CD4-positive, alpha-beta T cell (primary cell): ENCODE measurements around the gene NFYB. TPM values are rescaled to one million over a fixed set of nuclear protein-coding genes. Genes with fewer than 3 reads are reported as not detected.
A peak's percentile ranks its signal among the peaks of the same experiment; 100 is the strongest.

Source experiments
- ATAC-seq: fragments of 200-7000 bp; cut with Tn5 transposase; one replicate; pipeline ENCODE4 v1.10.0; 2022; ENCODE audit warnings: mild to moderate bottlenecking; ENCODE audit not compliant: poor library complexity
- CTCF ChIA-PET: fragments of 350-600 bp; sonication (Branson Sonifier 250); formaldehyde crosslinking; loops from one replicate; lab custom pipeline; 2021; ENCODE audit warnings: antibody characterized with exemption, inconsistent platforms; lab: Charles Lee
- POLR2A ChIA-PET: fragments of 350-600 bp; sonication (Branson Sonifier 250); formaldehyde crosslinking; loops from one replicate; lab custom pipeline; 2021; ENCODE audit warnings: antibody characterized with exemption, inconsistent platforms; lab: Charles Lee
- DNase-seq, 14 experiments: peaks; one replicate each; pipeline ENCODE4 v3.0.0-alpha.2; 2013 to 2020; ENCODE audit warnings: mixed read lengths in 2 of 14
- H3K27ac ChIP-seq, 2 donors: one replicate each; pipeline versions ENCODE4 v1.5.1 to v1.7.0; 2013; ENCODE audit warnings: low read length in 2 of 2, low read depth in 1 of 2, mild to moderate bottlenecking in 1 of 2
- H3K27me3 ChIP-seq, 2 experiments: 1 replicate in 1 of 2; 2 replicates in 1 of 2; pipeline versions ENCODE4 v1.6.1 to v1.7.0; 2013; ENCODE audit warnings: low read length in 2 of 2, control low read depth in 1 of 2, mild to moderate bottlenecking in 1 of 2, moderate library complexity in 1 of 2; ENCODE audit not compliant: insufficient read depth in 2 of 2, control insufficient read depth in 1 of 2
- H3K36me3 ChIP-seq: one replicate; pipeline ENCODE4 v1.6.1; 2013; ENCODE audit warnings: low read length, control low read depth; ENCODE audit not compliant: insufficient read depth
- H3K4me1 ChIP-seq: one replicate; pipeline ENCODE4 v1.6.1; 2013; ENCODE audit warnings: low read length, control low read depth; ENCODE audit not compliant: insufficient read depth
- H3K4me3 ChIP-seq: one replicate; pipeline ENCODE4 v1.5.1; 2013; ENCODE audit warnings: mild to moderate bottlenecking, low read length, moderate library complexity
- H3K9me3 ChIP-seq, 2 experiments: 1 replicate in 1 of 2; 2 replicates in 1 of 2; pipeline versions ENCODE4 v1.6.1 to v1.7.0; 2013; ENCODE audit warnings: low read length in 2 of 2, mild to moderate bottlenecking in 2 of 2, control low read depth in 1 of 2, moderate library complexity in 1 of 2; ENCODE audit not compliant: control insufficient read depth in 1 of 2, insufficient read depth in 1 of 2
- H3K27ac Mint-ChIP-seq: one replicate; pipeline ENCODE4 v1.8.0; 2020; ENCODE audit warnings: mixed read lengths
- H3K27me3 Mint-ChIP-seq: one replicate; pipeline ENCODE4 v1.8.0; 2021; ENCODE audit warnings: mixed read lengths
- H3K36me3 Mint-ChIP-seq: one replicate; pipeline ENCODE4 v1.8.0; 2021; ENCODE audit warnings: low read depth, mixed read lengths
- H3K4me1 Mint-ChIP-seq: one replicate; pipeline ENCODE4 v1.8.0; 2021; ENCODE audit warnings: low read depth, mixed read lengths
- H3K4me3 Mint-ChIP-seq: one replicate; pipeline ENCODE4 v1.8.0; 2020; ENCODE audit warnings: mild to moderate bottlenecking, mixed read lengths
- H3K9me3 Mint-ChIP-seq: one replicate; pipeline ENCODE4 v1.8.0; 2020; ENCODE audit warnings: mixed read lengths
- intact Hi-C, 2 experiments: fragments of 100-400 bp; cut with DNase I in 1 of 2; cut with micrococcal nuclease in 1 of 2; formaldehyde crosslinking; loops; one replicate each; pipeline versions ENCODE4 v1.15.1 to v1.9.0; 2023 to 2025; cut with DNase I, micrococcal nuclease
- total RNA-seq, 174 experiments: library from RNA in 2 of 174; stranded (reverse) in 2 of 174; gene quantifications; one replicate each; pipeline ENCODE4 v1.2.3 and lab custom pipeline; 2021 to 2026
- TF ChIP-seq, protein P1 (sequence below): fragments of 200-600 bp; IDR thresholded peaks from one replicate; pipeline ENCODE4 v1.8.0; 2022; ENCODE audit warnings: antibody characterized with exemption, mild to moderate bottlenecking

The NFYB gene
- total RNA-seq, 2 experiments from 2014 or later, result 12.8 to 14.6 TPM

- ChIA-PET POLR2A (no interaction called here), CTCF (no interaction called here)
- Histone ChIP-seq H3K27me3 (no peaks in the 10 kb centered on the region), H3K4me1 (peaks cover 7% of the 10 kb centered on the region), H3K36me3 (no peaks in the 10 kb centered on the region), H3K4me3 (no peak overlapping the region), H3K27ac (no peak overlapping the region), H3K9me3 (peaks cover 0 to 4% of the 10 kb centered on the region in 2 experiments)
- TF ChIP-seq, protein P1, sequence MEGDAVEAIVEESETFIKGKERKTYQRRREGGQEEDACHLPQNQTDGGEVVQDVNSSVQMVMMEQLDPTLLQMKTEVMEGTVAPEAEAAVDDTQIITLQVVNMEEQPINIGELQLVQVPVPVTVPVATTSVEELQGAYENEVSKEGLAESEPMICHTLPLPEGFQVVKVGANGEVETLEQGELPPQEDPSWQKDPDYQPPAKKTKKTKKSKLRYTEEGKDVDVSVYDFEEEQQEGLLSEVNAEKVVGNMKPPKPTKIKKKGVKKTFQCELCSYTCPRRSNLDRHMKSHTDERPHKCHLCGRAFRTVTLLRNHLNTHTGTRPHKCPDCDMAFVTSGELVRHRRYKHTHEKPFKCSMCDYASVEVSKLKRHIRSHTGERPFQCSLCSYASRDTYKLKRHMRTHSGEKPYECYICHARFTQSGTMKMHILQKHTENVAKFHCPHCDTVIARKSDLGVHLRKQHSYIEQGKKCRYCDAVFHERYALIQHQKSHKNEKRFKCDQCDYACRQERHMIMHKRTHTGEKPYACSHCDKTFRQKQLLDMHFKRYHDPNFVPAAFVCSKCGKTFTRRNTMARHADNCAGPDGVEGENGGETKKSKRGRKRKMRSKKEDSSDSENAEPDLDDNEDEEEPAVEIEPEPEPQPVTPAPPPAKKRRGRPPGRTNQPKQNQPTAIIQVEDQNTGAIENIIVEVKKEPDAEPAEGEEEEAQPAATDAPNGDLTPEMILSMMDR, result no peak
- ATAC-seq, result no peak
- Mint-ChIP-seq H3K27ac (no peak overlapping the region), H3K9me3 (no peaks in the 10 kb centered on the region), H3K4me1 (no peaks in the 10 kb centered on the region), H3K36me3 (no peaks in the 10 kb centered on the region), H3K4me3 (no peak overlapping the region), H3K27me3 (no peaks in the 10 kb centered on the region)
- DNase-seq, result no peak
- intact Hi-C loops, result loop anchor here in 1 of 2 experiments (5.0 kb wide), 3 partner anchors 144 to 959 kb away; partner anchors contain the start of gene EID3
Measured at GRCh38 chr12:104143002-104143401, 5.0 kb upstream of the NFYB start.

DNA sequence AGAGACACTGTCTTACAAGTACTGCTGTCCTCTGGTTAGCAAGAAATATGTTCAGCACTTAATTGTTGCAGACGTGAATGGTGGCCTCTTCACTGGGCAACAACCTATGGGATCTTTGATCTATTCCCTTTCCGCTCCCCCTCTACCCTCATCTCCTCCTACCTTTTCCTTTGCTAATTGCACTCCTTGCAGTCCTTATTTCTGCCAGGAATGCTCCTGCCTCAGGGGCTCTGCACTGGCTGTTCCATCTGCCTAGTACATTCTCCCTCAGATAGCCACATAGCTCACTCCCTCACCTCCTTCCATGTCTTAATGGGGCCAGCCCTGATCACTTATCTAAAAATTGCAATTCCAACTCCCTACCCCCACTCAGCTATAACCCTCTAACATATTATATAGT, 4.5 kb upstream of the NFYB start:
- peaks cover 7% of the 10 kb centered on the region for H3K4me1 ChIP-seq
- Mint-ChIP-seq H3K36me3 (no peaks in the 10 kb centered on the region), H3K4me1 (no peaks in the 10 kb centered on the region), H3K27ac (no peak overlapping the region), H3K9me3 (no peaks in the 10 kb centered on the region), H3K4me3 (peak overlapping the region; percentile 3), H3K27me3 (no peaks in the 10 kb centered on the region)
- no peaks in the 10 kb centered on the region for H3K36me3 ChIP-seq
- no peak overlapping the region for H3K4me3 ChIP-seq
- ATAC-seq, result no peak
- intact Hi-C loops, result loop anchor here in 1 of 2 experiments (5.0 kb wide), 3 partner anchors 145 to 960 kb away; partner anchors contain the start of gene EID3
- no peak for DNase-seq
- ChIA-PET POLR2A (no interaction called here), CTCF (no interaction called here)
- TF ChIP-seq, protein P1, result no peak
- no peak overlapping the region for H3K27ac ChIP-seq
- H3K27me3 ChIP-seq, result no peaks in the 10 kb centered on the region
- H3K9me3 ChIP-seq, result peaks cover 0 to 4% of the 10 kb centered on the region in 2 experiments

GRCh38 chr12:104138797-104139152, 765 bp upstream of the NFYB start:
- Histone ChIP-seq H3K36me3 (peaks cover 12% of the 10 kb centered on the region), H3K27me3 (no peaks in the 10 kb centered on the region), H3K27ac (no peak overlapping the region), H3K4me1 (peaks cover 18% of the 10 kb centered on the region), H3K4me3 (peak overlapping the region; percentile 56), H3K9me3 (no peaks in the 10 kb centered on the region)
- Mint-ChIP-seq H3K9me3 (no peaks in the 10 kb centered on the region), H3K4me1 (no peaks in the 10 kb centered on the region), H3K27me3 (no peaks in the 10 kb centered on the region), H3K4me3 (peak overlapping the region; percentile 77), H3K27ac (no peak overlapping the region), H3K36me3 (no peaks in the 10 kb centered on the region)
- peak in 2 of 14 experiments; percentile 5 to 14 for DNase-seq
- TF ChIP-seq, protein P1, result no peak
- intact Hi-C loops, result loop anchor here (5.0 kb wide), 3 partner anchors 79 to 211 kb away; partner anchors contain the start of genes EID3 (in 1 of the 2) and TXNRD1 (in 1 of the 2)
- POLR2A ChIA-PET, result interaction anchor here (0.8 to 3.7 kb wide), 18 partner anchors 10 to 581 kb away, joined by 3 to 52 read pairs (median 6); partner anchors contain the start of genes EID3, HCFC2, HSP90B1 and NT5DC3
- CTCF ChIA-PET, result interaction anchor here (1.5 kb wide), 1 partner anchor 30 kb away, joined by 4 read pairs; no protein-coding TSS in a partner anchor
- no peak for ATAC-seq
